Measurements from ENCODE around the gene WBP4. TPM values are rescaled to one million over a fixed set of nuclear protein-coding genes. Genes with fewer than 3 reads are reported as not detected.

WBP4 gene
- total and polyA plus RNA-seq, 2 of the 13 experiments (the other 11 are each of a cell fraction or from before 2014, with no cell fraction given), result 6.7 to 11.7 TPM

- TF ChIP-seq, protein P1, sequence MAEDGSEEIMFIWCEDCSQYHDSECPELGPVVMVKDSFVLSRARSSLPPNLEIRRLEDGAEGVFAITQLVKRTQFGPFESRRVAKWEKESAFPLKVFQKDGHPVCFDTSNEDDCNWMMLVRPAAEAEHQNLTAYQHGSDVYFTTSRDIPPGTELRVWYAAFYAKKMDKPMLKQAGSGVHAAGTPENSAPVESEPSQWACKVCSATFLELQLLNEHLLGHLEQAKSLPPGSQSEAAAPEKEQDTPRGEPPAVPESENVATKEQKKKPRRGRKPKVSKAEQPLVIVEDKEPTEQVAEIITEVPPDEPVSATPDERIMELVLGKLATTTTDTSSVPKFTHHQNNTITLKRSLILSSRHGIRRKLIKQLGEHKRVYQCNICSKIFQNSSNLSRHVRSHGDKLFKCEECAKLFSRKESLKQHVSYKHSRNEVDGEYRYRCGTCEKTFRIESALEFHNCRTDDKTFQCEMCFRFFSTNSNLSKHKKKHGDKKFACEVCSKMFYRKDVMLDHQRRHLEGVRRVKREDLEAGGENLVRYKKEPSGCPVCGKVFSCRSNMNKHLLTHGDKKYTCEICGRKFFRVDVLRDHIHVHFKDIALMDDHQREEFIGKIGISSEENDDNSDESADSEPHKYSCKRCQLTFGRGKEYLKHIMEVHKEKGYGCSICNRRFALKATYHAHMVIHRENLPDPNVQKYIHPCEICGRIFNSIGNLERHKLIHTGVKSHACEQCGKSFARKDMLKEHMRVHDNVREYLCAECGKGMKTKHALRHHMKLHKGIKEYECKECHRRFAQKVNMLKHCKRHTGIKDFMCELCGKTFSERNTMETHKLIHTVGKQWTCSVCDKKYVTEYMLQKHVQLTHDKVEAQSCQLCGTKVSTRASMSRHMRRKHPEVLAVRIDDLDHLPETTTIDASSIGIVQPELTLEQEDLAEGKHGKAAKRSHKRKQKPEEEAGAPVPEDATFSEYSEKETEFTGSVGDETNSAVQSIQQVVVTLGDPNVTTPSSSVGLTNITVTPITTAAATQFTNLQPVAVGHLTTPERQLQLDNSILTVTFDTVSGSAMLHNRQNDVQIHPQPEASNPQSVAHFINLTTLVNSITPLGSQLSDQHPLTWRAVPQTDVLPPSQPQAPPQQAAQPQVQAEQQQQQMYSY (CRISPR knock-in tag; IDR thresholded peaks at IDR 0.05), result no peak
- TF ChIP-seq HNRNPUL1 (IDR thresholded peaks at IDR 0.05; ENCODE audit: low read depth, low read length) (no peak), SALL2 (CRISPR knock-in tag; IDR thresholded peaks at IDR 0.05) (no peak), NONO (IDR thresholded peaks at IDR 0.05) (no peak), NONO (CRISPR knock-in tag; conservative IDR thresholded peaks at IDR 0.05) (no peak), PRMT3 (CRISPR knock-in tag; IDR thresholded peaks at IDR 0.05; ENCODE audit: borderline replicate concordance, low read depth) (no peak), POLR2AphosphoS5 (IDR thresholded peaks at IDR 0.05; ENCODE audit: low read depth, low read length) (peak; percentile 93), KDM6A (CRISPR knock-in tag; IDR thresholded peaks at IDR 0.05; ENCODE audit: low read depth) (no peak), TEAD3 (CRISPR knock-in tag; optimal IDR thresholded peaks at IDR 0.05; ENCODE audit: borderline replicate concordance) (peak; percentile 35), ESRRA (CRISPR knock-in tag; IDR thresholded peaks at IDR 0.05; ENCODE audit: low read depth) (no peak), THAP8 (CRISPR knock-in tag; IDR thresholded peaks at IDR 0.05; ENCODE audit: borderline replicate concordance) (no peak), ZNF614 (CRISPR knock-in tag; IDR thresholded peaks at IDR 0.05; ENCODE audit: borderline replicate concordance) (0 out of 2 replicates have a peak, but pooled peaks have one; percentile 30), TOPORS (CRISPR knock-in tag; IDR thresholded peaks at IDR 0.05) (0 out of 2 replicates have a peak, but pooled peaks have one; percentile 10), TBL1XR1 (IDR thresholded peaks at IDR 0.05; ENCODE audit: borderline replicate concordance, low read length, partially characterized antibody) (no peak), ZBED4 (CRISPR knock-in tag; IDR thresholded peaks at IDR 0.05; ENCODE audit: borderline replicate concordance) (no peak), MED1 (CRISPR knock-in tag; IDR thresholded peaks at IDR 0.05) (0 out of 2 replicates have a peak, but pooled peaks have one; percentile 22), HIVEP1 (CRISPR knock-in tag; IDR thresholded peaks at IDR 0.05) (no peak), DNMT1 (CRISPR knock-in tag; IDR thresholded peaks at IDR 0.05) (no peak), ZNF251 (CRISPR knock-in tag; IDR thresholded peaks at IDR 0.05) (no peak), ZFX (CRISPR knock-in tag; IDR thresholded peaks at IDR 0.05; ENCODE audit: low read depth) (peak; percentile 80)
- TF ChIP-seq, protein P2, sequence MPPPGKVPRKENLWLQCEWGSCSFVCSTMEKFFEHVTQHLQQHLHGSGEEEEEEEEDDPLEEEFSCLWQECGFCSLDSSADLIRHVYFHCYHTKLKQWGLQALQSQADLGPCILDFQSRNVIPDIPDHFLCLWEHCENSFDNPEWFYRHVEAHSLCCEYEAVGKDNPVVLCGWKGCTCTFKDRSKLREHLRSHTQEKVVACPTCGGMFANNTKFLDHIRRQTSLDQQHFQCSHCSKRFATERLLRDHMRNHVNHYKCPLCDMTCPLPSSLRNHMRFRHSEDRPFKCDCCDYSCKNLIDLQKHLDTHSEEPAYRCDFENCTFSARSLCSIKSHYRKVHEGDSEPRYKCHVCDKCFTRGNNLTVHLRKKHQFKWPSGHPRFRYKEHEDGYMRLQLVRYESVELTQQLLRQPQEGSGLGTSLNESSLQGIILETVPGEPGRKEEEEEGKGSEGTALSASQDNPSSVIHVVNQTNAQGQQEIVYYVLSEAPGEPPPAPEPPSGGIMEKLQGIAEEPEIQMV (CRISPR knock-in tag; IDR thresholded peaks at IDR 0.05; ENCODE audit: low read depth), result no peak
These were observed 46.3 kb downstream of the WBP4 start (continued) for GRCh38 chr13:41107584-41108014.

Data from HepG2 (cell line).